ENCODE data around the gene ARFGAP3.
"Not testable (repeated sequence)": the region's sequence is repeated elsewhere in the genome, so short reads cannot be mapped to it uniquely, and the experiment has no call there.

Gene ARFGAP3

DNA sequence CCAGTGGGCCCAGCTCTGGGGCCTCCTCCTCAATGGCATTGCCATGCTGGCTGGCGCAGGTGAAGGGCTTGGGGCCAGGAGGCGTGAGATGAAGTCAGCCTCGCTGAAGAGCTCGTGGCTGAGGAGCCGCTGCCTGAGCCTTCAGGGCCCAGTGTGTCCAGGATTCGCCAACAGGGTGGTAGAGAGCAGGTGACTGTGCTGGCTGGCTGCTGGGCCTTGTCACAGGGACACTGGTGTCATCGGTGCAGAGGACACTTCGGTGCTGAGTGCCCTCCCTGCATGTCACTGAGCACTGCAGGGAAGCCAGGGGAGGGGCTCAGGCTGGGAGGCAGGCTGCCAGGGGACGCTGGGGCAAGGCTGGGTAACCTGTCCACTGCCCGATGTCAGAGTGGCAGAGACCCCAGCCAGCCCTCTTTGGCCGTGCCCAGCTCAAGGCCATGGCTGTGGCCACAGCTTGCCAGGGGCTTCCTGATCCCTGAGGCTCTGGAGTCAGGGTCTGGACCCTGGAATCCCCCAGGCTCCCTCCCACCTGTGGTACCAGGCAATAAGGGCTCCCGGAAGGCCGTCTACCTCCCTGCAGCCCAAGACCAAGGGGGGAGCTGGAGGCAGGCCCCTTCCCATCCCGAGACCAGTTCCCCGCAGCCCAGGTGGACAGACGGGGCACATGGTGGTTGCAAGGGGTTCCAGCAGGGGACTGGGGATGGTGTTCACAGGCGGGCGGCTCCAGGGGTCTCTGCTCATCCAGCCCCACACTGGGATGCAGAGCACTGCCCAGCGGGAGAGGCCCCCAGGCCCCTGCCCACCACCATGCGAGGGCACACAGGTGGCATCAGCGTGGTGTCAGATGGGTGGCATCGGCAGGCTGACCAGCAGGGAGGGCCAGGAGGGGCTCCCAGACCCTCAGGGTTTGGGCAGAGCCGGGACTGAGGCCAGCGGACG lies 63.9 kb downstream of the ARFGAP3 start:
- no peak for DNase-seq

DNA sequence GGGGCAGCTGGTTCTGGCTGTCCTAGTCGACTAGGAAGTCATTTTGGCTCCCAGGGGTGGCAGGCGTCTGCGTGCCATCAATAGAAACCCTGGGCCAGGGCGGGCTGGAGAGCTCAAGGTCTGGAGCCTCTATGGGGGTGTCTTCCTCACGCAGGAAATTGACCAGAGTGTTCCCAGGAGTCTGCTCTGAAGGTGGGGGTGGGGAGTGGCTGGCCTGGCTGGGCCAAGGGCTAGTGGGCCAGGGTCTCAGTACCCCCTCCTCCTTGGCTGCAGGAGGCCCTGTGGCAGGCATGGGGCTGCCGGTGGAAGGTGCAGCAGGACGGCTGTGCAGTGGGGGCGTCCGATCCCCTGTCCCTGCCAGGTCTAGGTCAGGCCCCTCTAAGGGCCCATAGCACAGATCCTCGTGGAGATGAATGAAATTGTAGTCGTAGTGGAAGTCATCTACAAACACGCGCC lies 64.6 kb downstream of the ARFGAP3 start:
- no peak for DNase-seq

DNA sequence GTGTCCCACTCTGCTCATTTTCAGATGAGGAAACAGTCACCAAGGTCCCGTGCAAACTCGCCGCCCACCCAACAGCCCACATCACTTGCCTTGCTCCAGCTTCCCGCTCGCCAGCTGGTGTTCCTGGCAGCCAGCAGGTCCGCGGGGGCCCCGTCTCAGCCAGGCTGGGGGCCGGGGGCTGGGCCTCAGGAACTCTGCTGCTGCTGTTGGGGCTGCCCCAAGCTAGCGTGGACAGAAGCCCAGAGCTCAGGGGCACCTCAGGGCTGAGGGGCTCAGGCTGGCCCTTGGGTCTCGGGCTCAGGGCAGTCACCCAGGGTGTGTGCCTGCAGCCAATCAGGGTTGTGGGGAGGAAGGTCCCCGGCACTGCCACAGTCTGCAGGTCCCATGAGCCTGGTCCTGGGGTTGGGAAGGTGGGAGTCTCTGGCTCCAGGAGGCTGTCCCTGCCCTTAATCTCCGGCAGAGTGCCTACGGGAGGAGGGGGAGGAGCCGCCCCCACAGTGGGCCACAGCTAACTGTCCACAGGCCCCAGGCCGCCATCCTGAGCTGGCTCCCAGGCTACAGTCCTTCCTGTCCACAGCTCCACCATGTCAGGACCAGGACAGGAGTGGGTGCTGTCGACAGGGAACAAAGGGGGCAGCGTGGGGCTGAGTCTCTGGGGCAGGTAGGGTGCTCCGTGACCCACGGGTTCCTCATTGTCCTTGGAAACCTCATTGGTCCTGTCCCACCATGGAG lies 65.2 kb downstream of the ARFGAP3 start:
- no peak for DNase-seq

DNA sequence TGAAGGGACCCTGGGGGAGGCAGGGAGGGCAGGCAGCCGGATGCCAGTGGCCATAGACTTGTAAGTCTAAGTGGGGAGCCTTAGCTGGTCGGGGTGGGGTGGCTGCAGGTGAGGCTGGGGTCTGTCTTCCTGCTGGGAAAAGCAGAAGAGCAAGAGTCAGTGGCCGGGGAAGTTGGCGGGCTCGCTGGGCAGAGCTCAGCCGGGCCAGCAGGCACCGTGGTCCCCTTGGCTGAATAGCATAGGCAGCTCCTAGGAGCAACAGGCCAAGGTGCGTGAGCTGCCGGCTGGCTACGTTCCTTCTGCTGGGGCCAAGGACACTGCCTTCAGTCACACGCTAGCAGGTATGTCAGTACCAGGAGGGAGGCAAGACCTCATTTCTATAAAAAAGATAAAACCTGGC lies 68.6 kb downstream of the ARFGAP3 start:
- no peak for DNase-seq

DNA sequence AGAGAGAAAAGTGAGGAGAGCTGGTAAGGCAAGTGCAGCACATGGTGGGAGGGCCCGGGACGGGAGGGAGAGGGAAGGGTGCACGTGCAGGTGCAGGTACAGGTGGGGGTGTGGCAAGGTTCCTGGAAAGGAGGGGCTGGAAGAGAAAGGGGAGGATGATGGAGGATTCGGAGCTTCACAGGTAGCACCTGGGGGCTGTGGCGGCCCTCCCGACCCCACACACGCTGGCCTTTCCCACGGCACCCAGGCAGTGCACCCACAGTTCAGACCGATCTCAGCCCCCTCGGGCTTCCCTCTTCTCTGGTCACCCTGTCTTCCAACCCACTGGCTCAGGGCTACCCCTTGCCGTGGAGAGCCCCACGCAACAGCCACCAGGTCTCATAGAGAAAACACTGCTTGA lies 69.1 kb downstream of the ARFGAP3 start:
- no peak for DNase-seq

DNA sequence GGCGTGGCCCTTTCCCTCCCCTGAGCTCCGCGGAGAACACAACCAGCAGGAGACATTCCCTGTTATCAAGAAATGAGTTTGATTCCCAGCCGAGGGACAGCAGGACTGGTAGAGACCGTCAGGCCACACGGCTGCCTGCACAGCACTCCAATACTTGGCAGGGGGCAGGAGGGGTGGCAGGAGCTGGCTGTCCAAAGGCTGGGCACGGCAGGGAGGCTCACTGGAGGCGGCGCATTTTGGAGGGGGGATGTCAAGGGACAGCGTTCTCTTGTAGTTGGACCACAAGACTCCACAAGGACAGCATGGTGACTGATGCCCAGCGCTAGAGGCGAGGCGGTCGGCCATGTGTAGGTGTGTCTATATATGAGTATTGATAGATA lies 69.7 kb downstream of the ARFGAP3 start:
- no peak for DNase-seq

DNA sequence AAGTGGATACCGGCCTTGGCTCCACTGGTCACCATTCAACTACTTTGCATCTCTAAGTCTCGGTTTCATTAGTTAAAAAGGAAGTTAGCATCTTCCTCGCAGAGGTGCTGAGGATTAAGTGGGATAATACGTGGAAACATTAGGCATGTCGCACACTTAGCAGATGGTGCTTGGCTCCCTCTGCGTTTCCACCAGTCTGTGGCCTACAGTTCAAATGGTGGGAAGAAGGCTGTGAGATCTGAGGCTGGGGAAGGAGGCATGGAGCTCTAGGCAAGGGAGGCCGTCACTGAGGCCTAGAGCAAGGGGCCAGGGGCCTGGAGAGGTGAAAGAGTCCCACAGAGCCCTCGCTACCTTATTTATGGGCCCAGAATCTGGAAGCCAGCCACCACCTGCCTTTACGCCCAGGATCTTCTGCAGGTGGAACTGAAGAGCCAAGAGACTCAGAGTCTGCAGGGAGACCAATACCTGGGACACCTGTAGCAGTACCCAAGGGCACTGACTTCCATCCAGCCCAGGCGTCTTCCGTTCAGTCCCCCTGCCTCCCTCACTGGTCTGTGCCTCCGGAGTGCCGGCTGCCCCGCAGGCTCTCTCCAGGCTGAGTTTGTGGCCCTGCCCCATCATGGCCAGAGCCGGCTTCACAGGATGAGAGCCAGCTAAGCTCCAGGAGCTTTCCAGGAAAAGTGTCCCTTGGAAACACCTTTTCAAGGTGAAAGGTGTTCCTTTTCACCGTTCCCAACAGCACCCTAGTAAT lies 70.3 kb downstream of the ARFGAP3 start:
- no peak for DNase-seq

DNA sequence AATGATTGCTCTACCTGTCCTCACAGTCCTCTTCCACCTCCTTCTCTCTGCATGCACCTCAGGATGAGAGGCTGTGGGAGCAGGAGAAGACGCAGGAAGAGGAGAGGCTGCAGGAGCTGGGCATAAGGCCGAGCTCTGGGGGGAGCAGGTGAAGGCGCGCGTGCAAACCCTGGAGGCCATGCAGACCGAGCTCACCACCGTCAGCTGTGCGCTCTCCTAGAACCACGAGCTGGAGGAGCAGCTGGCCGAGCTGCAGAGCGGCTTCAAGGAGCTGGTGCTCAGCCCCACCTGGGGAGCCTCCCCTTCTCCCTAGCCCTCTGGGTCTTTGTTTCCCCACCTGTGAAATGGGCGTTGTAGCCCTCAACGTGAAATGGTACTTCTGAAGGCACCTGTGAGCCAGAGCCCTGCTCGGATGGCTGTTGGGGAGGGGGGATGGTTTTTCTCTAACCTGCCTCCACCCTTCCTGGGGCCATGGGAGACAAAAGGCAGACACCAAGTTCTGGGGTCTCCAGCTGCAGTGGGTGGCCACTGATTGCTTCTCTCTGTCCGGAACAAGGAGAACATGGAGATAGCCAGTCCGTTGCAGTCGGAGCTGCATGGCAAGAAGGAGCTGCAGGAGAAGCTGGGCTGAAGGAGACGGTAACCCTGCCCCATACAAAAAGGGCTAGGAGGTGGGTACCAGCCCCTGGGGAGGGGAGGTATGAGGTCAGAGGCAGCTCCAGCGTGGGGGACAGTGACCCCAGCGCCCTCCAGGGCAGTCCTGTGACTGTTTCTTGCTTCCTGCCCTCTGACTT lies 71.2 kb downstream of the ARFGAP3 start:
- no peak for DNase-seq

DNA sequence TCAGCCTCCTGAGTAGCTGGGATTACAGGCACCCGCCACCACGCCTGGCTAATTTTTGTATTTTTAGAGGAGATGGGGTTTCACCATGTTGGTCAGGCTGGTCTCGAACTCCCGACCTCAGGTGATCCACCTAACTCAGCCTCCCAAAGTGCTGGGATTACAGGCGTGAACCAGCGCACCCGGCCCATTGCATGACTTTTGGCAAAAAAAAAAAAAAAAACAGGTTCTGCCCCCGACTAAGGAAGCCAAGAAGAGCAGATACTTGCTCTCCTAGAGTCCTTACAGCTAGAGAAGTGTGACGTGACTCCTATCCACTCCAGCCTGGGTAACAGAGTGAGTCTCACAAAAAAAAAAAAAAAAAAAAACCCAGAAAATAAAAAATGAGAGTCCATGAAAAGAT lies 74.8 kb downstream of the ARFGAP3 start:
- not testable (repeated sequence) for DNase-seq

DNA sequence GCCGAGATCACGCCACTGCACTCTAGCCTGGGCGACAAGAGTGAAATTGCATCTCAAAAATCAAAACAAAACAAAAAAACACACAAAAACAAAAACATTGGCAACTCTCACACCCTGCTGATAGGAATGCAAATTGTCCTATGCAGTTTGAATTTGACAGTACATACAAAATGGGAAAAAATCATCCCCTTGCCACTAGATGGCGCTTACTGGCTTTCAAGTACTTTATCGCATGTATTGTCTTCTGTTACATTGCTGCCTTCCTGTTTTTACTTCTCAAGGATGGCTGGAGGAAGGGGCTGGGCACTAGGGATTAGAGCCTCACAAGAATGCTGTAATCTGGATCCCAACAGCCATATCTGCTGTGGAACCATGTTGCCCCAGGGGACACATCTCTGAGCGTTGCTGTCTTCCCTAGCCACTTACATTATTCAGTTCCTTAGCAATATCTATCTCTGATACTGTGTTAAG lies 77.0 kb downstream of the ARFGAP3 start:
- DNase-seq = peak; percentile 22

DNA sequence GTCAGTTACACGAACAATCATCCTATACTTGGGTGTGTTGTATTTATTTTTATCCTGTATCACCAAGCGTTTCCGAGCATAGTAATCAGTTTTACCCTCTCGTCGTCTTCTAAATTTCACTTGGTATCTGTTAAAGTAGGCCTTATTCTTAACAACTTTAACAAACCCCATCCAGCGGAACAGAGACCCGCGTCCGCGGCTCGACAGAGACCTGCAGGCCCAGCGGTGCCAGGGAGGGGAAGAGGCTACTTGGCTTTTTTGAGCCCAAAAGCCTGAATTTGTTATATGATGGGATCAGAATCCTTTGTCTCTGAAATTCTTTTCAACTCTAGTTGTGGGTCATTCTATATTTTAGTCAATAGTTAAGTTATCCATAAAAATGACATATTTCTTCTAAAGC lies 79.9 kb downstream of the ARFGAP3 start:
- no peak for DNase-seq

DNA sequence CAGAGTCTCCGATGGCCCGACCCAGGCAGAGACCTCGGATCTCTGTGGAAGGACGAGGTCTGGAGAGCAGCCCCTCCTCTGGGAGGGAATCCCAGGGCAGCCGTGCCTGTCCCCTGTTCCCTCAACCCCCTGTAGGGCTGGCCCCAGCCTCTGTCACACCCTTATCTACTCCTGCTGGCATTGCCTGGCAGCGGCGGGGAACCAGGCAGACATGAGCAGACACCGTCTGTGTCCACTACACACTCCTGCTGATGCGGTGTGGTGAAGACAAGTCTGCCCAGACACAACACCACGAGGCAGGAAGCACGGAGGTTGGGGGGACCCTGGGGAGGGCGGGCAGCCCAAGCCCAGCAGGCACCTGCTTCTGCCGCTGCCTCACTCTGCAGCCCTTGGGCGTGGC lies 83.9 kb downstream of the ARFGAP3 start:
- no peak for DNase-seq

DNA sequence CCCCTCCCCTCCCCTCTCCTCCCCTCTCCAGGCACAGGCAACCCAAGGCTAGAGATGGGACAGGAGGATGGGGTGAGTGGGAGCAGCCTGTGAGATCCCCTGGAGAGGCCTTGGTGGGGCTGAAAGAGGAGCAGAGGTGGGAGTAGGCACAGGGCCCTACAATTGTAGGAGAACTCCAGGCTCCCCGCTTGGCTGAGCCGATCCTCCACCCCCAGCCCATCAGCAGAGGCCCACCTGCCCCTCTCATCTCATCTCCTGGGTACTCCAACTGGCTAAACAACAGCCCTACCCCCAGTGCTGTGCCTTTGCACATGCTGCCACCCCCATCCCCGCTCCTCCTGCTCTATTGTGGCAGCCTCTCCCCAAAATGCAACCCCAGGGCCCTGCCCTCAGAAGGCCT lies 84.4 kb downstream of the ARFGAP3 start:
- no peak for DNase-seq

DNA sequence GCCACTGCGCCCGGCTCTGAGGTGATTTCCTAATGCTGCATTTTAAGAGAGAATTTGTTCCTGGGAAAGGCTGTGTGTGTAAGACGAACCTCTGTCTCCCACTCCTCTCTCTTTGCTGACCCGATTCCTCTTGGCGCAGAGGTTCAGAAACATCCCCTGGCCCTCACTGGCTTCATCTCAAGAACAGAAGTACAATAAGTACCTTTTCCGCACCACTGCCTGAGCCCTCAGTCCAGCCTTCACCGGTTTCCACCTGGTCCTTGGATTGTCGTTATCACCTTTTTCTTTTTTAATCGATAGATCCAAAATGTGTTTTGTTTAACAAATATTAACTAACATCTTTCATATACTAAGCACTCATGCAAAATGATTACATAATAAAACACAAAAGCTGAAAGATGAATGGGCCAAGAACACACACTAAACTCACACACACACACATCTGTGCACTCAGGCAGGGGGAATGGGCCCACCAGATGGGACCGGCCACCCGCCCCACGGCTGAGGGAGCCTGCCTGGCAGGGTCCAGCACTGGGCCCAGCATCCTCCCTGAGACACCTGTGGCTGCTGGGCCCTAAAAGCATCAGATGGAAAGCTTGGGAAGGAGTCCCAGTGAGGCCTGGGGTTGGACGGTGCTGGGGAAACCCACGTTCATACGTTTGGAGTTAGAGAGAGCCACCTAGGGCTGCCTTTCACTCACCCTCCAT lies 86.0 kb downstream of the ARFGAP3 start:
- DNase-seq = no peak

DNA sequence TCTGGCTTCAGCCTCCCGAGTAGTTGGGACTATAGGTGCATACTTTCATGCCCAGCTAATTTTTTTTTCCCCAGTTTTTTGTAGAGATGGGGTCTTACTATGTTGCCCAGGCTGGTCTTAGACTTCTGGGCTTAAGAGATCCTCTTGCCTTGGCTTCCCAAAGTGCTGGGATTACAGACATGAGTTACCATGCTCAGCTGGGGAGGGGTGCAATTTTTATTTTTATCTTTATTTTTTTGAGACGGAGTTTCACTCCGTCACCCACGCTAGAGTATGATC lies 86.7 kb downstream of the ARFGAP3 start:
- DNase-seq = no peak

DNA sequence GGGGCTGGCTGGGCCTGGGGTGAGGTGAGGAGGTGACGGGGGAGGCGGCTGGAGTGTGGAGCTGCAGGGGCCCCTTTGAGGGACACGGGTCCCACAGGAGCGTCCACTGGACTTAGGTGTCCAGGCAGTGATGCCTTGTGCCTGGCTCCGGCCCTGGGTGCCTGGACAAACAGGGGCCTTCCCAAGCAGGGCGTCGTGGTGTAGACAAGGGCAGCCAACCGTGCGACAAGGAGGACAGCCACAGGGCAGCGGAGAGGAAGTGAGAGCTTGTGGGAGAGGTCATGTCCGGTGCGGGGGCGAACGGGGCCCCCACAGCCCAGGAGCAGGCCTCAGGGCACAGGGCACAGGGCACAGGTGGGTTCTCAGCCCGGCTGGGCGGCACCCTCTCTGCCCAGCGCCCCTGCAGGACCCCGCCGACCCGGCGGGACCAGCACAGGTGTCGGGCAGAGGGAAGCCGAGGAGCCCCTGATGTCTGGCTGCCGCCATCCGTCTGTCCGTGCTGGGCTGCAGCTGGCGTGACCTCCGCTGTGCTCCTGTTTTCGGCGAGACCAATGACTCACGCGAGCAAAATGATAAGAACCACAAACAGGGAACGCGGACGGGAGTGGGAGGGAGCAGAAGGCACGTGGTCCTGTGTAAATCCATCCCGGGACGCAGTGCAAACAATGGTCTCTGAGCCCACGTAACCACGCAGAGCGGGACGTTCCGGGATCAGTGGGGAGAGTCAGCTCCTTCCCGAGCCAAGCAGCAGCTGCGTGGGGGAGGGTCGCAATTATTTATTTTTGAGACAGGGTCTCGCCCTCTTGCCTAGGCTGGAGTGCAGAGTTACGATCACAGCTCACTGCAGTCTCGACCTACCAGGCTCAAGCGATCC lies 87.3 kb downstream of the ARFGAP3 start:
- DNase-seq = no peak

DNA sequence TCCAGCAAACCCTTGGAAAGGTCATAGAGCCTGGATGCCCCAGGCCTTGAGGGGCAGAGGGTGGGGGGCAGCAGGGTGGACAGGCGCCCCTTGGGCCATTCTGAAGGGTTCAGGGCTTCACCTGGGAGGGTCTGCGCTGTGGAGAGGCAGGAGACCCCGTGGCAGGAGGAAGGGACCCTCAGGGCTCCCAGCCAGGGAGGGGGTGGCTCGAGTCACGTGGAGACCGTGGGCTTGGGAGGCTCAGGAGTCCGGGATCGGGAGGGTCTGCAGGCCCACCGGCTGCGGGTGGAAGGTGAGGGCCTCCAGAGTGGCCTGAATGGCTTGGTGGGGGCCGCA lies 87.9 kb downstream of the ARFGAP3 start:
- DNase-seq = no peak

DNA sequence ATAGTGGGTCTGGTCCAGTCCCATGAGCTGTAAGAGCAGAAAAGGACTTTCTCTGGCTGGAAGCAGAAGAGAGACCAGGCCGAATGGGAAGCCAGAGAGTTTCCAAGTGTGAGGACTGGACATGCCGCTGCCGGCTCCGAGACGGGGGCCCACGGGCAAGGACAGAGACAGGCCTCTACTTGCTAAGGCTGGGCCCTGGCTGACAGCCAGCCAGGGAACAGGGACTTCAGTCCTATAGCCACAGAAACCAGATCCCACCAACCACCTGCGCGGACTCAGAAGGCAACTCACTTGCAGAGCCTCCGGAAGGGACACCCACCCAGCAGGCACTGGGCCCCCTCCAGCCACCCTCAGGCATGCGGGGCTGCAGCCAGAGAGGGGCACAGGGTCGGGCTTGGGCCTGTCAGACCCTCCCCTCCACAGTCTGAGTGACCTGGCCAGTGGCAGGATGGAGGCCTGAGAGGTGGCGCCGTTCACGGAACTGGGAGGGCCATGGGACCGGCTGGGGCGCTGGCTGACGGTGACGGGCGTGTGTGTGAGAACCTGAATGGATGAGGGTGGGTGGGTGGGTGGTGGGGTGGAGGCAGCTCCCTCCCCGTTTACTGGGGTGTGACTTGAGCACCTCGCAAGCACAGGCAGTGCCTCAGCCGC lies 88.6 kb downstream of the ARFGAP3 start:
- DNase-seq = no peak

DNA sequence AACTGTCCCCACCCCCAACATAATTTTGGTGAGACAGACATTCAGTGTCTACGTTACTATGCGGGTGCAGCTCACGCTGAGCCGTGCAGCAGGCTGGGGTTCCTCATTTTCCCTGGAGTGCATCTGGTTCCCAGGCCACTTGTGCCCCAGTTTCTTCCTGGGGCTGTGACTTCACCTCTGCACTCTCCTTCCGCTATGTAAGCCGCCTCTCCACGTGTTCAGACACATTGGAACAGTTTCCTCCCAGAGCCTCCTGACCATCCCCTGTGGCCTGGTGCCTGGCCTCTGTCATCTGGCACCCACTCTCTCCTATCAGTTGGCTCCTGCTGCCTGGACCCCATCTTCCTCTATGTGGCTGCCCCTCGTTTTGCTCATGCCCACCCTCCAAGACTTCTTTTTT lies 90.2 kb downstream of the ARFGAP3 start:
- DNase-seq = no peak

DNA sequence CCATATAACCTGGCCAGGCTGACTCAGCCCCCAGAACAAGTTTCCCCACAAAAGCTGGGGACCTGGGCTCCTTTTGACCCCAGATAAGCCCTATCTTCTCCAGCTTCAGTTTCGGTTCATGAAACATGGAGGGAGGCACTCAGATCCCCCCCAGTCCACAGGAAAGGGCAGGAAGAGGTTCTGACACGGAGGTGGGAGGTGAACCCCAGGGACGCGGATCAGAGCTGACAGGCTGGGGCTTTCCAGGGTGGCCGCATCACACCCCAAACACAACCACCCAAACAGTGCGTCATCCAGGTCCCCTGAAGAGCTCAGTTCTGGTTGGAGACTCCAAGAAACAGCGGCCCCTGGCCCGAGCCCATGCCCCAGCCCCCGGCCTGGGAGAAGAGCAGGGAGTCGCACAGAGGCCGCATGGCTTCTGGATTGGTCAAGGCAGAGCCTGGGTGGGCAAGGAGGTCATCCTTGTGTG lies 92.1 kb downstream of the ARFGAP3 start:
- no peak for DNase-seq
